Measurements from ENCODE around the gene STAT3. TPM values are rescaled to one million over a fixed set of nuclear protein-coding genes. Genes with fewer than 3 reads are reported as not detected.

STAT3 gene
- total and polyA plus RNA-seq, 9 of the 15 experiments (the other 6 are each of a cell fraction or from before 2014, with no cell fraction given), result 90.0 to 179 (median 114) TPM

DNA sequence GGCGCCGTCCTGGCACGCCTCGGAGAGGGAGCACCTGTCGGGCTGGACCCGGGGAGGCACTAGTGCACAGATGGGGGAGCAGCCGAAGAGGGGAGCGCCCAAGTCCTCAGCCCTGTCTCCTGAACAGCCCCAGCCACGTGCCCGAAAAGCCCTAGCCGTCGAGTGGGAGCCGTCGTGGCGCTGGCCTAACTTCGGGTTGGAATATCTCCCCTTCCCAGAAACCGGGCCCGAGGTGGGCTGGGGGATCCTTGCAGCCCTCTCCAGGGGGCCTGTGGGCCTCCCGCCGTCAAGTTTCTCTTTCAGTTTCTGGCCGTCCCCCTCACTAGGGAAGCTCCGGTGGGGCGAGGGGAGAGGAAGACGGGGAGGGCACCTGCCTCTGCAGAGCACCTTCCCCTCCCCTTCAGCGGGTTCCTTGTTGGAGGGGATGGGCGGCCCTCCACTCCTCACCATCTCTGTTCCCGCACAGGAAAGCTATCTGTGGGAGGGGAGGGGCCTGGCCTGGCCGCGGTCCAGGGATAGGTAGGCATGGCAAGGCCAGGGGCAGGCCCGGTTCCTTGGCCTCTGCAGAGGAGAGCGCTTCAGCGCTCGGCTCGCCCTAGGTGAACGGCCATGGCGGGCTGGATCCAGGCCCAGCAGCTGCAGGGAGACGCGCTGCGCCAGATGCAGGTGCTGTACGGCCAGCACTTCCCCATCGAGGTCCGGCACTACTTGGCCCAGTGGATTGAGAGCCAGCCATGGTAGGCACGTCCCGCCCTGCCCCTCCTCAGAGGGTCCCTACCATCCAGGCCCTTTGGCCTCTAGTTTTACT lies 99.2 kb downstream of the STAT3 start (continued):
- TF ChIP-seq, protein P1, sequence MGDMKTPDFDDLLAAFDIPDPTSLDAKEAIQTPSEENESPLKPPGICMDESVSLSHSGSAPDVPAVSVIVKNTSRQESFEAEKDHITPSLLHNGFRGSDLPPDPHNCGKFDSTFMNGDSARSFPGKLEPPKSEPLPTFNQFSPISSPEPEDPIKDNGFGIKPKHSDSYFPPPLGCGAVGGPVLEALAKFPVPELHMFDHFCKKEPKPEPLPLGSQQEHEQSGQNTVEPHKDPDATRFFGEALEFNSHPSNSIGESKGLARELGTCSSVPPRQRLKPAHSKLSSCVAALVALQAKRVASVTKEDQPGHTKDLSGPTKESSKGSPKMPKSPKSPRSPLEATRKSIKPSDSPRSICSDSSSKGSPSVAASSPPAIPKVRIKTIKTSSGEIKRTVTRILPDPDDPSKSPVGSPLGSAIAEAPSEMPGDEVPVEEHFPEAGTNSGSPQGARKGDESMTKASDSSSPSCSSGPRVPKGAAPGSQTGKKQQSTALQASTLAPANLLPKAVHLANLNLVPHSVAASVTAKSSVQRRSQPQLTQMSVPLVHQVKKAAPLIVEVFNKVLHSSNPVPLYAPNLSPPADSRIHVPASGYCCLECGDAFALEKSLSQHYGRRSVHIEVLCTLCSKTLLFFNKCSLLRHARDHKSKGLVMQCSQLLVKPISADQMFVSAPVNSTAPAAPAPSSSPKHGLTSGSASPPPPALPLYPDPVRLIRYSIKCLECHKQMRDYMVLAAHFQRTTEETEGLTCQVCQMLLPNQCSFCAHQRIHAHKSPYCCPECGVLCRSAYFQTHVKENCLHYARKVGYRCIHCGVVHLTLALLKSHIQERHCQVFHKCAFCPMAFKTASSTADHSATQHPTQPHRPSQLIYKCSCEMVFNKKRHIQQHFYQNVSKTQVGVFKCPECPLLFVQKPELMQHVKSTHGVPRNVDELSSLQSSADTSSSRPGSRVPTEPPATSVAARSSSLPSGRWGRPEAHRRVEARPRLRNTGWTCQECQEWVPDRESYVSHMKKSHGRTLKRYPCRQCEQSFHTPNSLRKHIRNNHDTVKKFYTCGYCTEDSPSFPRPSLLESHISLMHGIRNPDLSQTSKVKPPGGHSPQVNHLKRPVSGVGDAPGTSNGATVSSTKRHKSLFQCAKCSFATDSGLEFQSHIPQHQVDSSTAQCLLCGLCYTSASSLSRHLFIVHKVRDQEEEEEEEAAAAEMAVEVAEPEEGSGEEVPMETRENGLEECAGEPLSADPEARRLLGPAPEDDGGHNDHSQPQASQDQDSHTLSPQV (IDR thresholded peaks at IDR 0.05), result peak; percentile 50; the same call in 1 of the 2 replicates
- TF ChIP-seq, protein P2, sequence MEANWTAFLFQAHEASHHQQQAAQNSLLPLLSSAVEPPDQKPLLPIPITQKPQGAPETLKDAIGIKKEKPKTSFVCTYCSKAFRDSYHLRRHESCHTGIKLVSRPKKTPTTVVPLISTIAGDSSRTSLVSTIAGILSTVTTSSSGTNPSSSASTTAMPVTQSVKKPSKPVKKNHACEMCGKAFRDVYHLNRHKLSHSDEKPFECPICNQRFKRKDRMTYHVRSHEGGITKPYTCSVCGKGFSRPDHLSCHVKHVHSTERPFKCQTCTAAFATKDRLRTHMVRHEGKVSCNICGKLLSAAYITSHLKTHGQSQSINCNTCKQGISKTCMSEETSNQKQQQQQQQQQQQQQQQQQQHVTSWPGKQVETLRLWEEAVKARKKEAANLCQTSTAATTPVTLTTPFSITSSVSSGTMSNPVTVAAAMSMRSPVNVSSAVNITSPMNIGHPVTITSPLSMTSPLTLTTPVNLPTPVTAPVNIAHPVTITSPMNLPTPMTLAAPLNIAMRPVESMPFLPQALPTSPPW (CRISPR knock-in tag; IDR thresholded peaks at IDR 0.05), result peak; percentile 30; the same call in 1 of the 2 replicates
- TF ChIP-seq PML (IDR thresholded peaks at IDR 0.05; ENCODE audit: low read length) (0 out of 2 replicates have a peak, but pooled peaks have one; percentile 39), ZNF217 (CRISPR knock-in tag; IDR thresholded peaks at IDR 0.05) (no peak), MTA1 (IDR thresholded peaks at IDR 0.05; ENCODE audit: borderline replicate concordance) (no peak), ZNF830 (CRISPR knock-in tag; IDR thresholded peaks at IDR 0.05) (no peak), RBBP5 (IDR thresholded peaks at IDR 0.05; ENCODE audit: borderline replicate concordance, insufficient read depth, low read length, poor library complexity, severe bottlenecking) (peak; percentile 58), MYC (IDR thresholded peaks at IDR 0.05; ENCODE audit: low read depth, low read length) (peak; percentile 22; the same call in 1 of the 2 replicates), MYC (CRISPR knock-in tag; IDR thresholded peaks at IDR 0.05; ENCODE audit: borderline replicate concordance, low read depth) (no peak), ZKSCAN8 (CRISPR knock-in tag; IDR thresholded peaks at IDR 0.05) (no peak)
- TF ChIP-seq, protein P3, sequence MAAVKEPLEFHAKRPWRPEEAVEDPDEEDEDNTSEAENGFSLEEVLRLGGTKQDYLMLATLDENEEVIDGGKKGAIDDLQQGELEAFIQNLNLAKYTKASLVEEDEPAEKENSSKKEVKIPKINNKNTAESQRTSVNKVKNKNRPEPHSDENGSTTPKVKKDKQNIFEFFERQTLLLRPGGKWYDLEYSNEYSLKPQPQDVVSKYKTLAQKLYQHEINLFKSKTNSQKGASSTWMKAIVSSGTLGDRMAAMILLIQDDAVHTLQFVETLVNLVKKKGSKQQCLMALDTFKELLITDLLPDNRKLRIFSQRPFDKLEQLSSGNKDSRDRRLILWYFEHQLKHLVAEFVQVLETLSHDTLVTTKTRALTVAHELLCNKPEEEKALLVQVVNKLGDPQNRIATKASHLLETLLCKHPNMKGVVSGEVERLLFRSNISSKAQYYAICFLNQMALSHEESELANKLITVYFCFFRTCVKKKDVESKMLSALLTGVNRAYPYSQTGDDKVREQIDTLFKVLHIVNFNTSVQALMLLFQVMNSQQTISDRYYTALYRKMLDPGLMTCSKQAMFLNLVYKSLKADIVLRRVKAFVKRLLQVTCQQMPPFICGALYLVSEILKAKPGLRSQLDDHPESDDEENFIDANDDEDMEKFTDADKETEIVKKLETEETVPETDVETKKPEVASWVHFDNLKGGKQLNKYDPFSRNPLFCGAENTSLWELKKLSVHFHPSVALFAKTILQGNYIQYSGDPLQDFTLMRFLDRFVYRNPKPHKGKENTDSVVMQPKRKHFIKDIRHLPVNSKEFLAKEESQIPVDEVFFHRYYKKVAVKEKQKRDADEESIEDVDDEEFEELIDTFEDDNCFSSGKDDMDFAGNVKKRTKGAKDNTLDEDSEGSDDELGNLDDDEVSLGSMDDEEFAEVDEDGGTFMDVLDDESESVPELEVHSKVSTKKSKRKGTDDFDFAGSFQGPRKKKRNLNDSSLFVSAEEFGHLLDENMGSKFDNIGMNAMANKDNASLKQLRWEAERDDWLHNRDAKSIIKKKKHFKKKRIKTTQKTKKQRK (IDR thresholded peaks at IDR 0.05; ENCODE audit: borderline replicate concordance, low read depth, low read length), result no peak
- TF ChIP-seq, protein P4, sequence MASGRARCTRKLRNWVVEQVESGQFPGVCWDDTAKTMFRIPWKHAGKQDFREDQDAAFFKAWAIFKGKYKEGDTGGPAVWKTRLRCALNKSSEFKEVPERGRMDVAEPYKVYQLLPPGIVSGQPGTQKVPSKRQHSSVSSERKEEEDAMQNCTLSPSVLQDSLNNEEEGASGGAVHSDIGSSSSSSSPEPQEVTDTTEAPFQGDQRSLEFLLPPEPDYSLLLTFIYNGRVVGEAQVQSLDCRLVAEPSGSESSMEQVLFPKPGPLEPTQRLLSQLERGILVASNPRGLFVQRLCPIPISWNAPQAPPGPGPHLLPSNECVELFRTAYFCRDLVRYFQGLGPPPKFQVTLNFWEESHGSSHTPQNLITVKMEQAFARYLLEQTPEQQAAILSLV (tag; IDR thresholded peaks at IDR 0.05), result no peak
- TF ChIP-seq, protein P5, sequence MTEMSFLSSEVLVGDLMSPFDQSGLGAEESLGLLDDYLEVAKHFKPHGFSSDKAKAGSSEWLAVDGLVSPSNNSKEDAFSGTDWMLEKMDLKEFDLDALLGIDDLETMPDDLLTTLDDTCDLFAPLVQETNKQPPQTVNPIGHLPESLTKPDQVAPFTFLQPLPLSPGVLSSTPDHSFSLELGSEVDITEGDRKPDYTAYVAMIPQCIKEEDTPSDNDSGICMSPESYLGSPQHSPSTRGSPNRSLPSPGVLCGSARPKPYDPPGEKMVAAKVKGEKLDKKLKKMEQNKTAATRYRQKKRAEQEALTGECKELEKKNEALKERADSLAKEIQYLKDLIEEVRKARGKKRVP (CRISPR knock-in tag; IDR thresholded peaks at IDR 0.05), result no peak
